GM19023 (cell line): ENCODE results near the gene ATXN1.
"Not testable (repeated sequence)": the region's sequence is repeated elsewhere in the genome, so short reads cannot be mapped to it uniquely, and the experiment has no call there.

Experiments used
- ATAC-seq: cut with Tn5 transposase; IDR thresholded peaks from one replicate; pipeline ENCODE4 v1.9.1; 2021; ENCODE audit warnings: mild to moderate bottlenecking, moderate library complexity; ENCODE audit not compliant: unreplicated experiment

Gene ATXN1

DNA sequence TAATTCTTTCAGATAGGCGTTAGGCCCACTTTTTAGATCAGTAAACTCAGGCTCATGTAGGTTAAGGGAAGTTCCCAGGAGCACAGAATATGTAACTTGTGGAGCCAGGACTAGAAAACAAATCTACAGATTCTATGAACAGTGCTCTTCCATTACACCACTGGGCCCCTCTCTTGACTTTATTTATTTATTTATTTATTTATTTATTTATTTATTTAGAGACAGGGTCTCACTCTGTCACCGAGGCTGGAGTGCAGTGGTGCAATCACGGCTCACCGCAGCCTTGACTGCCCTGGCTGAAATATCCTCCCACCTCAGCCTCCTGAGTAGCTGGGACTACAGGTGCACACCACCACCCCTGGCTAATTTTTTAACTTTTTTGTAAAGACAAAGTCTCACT is 382.9 kb downstream of the ATXN1 start:
- not testable (repeated sequence) for ATAC-seq

DNA sequence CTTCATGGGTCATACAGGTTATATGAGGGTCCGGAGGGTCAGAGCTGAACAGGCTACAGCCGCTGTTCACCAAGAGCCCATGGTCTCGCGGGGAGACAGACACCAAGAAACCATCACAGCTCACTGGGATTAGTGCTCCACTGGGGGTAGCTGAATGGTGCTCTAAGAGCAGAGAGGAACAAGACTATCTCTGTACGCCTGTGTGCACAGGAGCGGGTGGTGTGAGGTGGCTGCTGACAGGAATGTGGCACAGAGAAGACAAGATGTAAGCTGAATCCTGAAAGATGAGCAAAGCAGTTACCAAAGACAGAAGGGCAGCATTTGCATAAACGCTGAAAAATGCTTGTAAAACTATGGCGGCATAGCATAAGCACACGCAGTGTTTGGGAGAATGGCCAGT is 383.8 kb downstream of the ATXN1 start:
- ATAC-seq = no peak

DNA sequence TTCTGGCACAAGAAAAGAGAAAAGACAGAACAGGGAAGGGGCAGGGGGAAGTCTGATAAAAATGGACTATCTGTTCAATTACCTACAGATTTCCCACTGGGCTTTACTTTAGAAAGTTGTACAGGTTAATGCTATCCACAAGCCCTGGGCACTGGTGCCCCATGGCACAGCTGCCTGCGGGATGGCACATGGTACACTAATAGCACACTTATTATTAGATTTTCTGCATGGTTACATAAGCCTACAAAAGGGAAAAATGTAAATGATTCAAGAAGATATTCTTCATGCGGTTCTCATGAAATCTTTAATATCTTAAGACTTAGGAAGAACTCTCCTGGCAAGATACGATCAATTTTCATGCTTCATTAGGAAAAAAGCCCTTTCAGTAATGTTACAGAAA is 385.4 kb downstream of the ATXN1 start:
- no peak for ATAC-seq

DNA sequence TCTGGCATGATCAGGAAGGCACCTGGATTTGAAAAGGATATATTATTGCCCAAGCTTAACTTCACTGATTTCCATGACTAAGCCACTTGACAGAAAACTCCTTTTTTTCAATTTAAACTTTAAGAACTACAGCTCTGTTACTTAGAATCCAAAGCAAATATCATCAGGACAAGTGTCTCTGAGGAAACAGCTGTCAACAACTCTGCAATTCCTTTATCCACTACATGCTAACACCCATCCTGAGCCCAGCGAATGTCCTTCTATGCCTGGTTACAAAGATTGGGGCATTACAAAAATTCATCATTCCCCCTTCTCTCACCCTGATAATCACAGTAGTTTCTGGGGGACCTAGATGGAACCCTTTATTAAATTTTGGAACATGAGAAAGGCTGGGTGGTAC is 386.1 kb downstream of the ATXN1 start:
- ATAC-seq = no peak

DNA sequence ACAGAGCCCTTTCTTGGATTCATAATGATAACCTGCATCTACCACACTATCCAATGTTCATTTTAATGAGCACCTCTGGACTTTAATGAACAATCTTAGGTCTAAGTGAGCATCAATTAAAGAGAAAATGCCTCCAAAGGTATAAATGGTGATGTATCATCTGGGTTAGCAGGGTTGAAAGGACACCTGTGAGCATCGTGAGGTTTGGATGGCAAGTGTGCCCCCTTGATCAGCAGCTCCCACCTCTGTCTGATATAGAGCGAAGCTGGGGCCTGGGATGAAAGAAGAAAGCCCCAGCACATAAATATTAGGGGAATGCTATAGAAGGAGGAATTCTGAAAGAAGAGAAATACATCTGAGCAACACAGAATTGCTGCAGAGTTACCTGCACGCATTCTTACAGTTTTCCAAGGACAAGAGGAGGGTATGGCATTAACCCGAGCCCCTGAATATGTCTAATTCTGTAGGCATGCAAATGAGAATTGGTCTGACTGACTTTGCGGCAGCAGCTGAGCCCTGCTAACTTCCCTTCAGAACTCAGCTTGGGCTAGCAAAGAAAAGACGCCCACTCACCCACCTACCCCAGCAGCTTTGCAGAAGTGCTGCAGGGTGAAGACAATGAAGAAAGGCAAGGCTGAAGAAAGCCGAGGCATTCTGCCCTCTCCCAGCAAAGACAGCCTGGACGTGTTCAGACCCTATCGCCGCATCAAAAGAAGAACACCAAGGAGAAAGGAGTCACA is 386.6 kb downstream of the ATXN1 start:
- peak; percentile 74 for ATAC-seq

DNA sequence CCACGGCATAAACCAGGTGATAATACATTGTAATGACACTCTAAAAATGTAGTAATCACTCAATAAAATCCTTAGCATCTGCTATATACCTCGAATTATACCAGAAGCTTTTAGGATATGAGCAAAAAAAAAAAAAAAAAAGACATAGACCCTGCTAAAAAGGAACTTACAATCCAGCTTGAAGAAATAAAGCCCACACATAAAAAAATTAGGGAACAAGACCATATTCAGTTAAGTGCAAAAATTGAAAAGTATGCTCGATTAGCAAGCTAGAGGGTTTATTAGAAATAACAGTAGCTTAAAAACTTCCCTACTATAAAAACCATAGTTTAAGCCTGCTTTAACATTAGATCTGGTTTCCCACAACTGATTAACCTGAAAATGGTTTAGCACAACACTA is 387.2 kb downstream of the ATXN1 start:
- ATAC-seq = no peak

DNA sequence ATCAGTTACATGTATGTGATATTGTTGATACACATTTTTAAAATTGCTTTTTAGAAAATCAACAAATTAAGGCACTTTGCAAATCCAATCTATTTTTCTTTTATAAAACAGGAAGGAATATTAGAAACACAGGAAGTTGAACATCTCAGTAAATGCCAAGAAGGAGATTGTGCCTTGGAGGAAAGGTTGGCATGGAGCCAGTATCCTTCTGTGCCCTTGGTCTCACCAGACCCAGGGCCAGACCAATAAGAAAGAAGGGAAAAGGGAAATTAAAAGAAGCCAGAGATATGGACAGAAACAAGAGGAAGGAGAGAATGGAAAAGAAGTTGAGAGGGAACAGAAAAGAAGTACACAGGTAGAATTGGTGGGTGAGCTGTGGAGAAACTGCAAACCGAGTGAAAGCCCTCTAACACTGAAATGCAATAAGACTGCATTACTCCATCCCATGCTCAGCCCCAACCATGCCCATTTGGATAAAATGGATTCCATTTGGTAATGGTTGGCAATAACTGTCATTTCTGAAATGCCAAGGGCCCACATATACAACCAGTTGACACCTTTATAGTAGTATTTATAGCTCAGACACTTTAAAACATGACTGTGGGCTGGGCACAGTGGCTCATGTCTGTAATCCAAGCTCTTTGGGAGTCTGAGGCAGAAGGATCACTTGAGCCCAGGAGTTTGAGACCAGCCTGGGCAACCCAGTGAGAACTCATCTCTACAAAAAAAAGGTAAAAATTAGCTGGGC is 389.1 kb downstream of the ATXN1 start:
- ATAC-seq = no peak

DNA sequence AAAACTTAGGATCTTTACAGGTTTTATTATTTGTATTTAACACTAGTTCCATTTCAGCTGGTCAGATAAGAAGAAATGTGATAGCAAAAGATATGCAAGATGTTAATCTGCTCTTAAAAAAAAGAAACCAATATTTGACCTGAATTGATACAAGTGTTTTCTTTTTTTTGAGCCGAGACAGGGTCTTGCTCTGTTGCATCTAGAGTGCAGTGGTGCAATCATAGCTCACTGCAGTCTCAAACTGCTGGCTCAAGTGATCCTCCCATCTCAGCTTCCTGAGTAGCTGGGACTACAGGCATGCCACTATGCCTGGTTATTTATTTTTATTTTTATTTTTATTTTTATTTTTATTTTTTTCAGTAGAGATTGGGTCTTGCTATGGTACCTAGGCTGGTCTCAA is 389.9 kb downstream of the ATXN1 start:
- ATAC-seq = no peak

DNA sequence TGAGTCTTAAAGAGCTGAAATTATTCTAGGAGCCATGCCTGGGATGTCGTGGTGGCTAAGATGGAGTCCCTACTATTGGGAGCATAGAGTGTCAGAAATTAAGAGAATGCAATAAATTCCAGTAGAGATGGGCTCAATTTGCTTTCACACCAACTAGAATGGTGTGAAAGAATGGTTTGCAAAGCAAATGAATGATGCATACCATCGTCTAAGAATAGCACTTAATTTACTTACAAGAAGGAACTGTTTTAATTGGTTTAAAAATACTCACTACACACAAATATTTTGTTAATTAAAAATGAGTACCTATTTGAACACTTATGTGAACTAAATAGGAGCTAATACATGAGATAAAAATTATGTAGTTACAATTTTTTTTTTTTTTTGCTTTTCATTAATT is 390.3 kb downstream of the ATXN1 start:
- ATAC-seq = no peak

DNA sequence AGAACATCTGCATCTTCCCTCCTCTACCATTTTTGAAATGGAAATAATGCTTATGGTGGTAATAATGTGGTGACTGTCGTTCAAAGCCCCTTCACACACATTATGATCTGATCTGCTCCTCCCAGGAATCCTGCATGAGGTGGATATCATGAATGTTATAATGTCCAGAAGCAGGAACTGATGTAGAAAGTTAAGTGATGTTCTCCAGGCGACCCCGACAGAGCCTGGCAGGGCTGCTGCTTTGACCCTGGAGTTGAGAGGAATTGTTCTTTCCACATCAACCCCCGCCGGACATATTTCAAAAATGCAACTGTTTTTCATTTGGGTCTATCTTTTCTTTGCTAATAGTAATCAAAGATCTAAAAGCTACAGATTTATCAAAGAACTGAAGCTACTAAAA is 391.3 kb downstream of the ATXN1 start:
- ATAC-seq = no peak

DNA sequence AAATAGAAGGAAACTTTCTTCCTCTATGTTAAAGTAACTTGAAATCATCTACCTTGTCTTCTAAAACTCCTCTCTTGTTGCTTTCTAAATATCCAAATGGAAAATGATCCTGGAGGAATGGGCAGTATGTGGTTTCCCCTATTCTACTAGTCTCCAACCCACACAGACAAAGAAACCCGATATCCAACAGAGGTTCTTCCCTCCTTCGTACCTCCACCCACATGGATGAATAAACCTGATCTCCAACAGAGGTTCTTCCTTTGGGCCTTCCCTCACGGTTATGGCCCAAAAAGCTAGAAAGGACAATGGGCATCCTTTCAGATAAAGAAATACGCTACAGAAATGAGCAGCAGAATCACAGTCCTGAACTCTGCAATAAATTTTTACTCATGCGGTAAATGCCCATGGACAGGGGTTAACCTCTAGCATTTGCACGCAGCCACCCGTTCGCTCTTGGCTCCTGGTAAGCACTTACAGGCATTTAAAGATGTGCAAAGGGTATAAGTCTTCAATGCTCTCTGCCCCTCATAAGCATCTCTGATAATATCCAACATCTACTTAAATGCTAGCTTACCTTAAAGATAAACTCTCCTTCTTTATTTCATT is 392.0 kb downstream of the ATXN1 start:
- no peak for ATAC-seq

DNA sequence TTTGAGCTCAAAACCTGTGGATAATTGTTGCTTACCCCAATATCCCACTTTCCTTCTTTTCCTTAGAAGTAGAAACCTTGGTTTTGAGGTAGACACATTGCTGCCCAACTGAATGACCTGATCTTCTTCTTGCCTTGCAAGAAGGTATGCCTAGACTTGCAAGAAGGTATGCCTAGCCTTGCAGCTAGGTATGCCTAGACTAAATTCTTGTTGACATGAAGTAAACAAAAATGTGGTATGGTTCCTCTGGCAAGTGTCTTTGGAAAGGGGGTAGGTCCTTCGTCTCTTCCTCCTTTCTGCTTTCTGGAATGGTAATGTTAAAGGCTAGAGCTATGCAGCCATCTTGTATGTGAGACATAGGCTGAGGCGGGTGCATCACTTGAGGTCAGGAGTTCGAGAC is 393.7 kb downstream of the ATXN1 start:
- no peak for ATAC-seq

DNA sequence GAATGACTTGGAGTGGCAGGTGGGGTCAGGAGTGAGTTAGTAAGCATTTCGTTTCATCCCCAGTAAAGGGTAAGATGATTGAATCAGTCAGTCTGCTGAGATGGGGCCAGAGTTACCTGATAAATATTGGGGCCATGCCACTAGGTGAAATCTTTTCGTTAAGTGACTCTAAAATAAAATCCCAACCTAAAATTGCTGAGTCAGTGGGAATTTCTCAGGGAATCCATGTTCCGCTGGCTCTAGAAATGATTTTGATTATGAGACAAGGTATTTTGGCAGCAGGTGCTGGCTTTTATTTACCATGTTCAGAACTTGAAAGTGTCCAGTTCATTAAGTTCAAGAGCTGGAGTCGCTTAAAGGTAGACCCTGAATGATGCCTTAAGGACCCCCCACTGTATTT is 397.5 kb downstream of the ATXN1 start:
- no peak for ATAC-seq

DNA sequence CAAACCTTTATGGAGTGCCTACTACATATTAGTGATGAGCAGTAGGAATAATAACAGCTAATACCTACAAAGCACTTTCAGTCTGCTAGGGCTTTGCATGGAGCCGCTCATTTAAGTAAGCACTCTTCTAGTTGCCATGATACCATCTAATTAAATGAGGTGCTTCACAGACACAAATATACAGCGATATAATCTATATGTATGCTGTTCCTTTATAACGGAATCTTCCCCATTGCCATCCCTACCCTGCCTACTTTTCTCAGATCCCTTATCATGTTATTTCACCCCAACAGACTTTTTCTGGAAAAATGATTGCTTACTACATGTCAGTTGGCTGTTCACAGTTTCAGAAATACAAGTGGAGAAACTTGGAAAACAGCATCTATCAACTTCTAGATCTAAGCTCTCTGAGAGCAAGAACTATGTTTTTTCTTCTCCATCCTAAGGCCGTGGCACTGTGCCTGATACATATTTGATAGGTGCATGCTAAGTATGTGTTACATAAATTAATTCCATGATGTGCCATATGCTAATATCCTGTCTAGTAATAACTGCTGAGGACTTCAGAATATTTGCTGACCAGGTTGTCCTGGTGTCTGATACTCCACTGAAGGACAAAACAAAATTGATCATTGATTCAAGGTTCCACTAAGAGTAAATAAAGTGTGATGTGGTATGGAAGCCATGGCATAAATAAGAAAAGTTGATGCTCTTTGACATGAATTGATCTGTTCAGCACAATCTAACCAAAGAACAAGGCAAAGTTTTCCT is 398.3 kb downstream of the ATXN1 start:
- ATAC-seq = no peak

DNA sequence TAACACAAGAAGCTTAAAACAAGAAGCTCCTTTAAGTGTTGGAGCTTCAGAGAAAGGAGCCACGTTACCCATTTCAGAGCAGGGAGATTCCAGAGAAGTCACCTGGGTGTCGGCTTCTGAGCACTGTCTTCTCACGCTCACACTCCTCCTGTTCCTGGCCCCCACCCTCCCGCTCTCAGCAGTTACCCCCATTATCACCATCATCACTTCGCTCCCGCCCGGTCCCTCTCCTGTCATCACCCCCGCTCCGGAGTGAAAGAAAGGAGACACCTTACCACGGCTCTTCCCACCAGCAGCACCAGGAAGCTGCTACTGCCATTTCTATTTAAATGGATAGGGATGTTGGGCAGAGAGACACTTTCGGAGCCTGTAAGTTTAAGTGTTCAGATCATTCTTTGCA is 399.0 kb downstream of the ATXN1 start:
- no peak for ATAC-seq

DNA sequence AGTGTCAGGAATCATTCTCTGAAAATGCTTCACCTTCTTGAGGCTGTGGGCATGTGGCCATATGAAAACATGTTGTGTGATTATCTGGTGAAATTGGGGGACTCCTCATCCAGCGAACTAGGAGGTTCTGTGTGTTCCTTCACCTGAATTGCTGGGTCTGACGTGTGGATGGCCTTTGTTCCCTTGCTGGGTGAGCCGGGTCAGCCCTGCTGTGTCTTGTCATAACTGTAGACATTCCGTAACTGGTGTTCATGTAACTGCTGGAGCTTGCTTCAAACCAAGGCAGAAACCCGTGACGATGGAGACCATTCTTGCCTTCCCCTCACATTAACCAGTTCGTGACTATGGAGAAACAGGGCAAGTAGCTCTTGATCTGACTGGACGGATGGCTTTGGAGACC is 399.4 kb downstream of the ATXN1 start:
- ATAC-seq = no peak

DNA sequence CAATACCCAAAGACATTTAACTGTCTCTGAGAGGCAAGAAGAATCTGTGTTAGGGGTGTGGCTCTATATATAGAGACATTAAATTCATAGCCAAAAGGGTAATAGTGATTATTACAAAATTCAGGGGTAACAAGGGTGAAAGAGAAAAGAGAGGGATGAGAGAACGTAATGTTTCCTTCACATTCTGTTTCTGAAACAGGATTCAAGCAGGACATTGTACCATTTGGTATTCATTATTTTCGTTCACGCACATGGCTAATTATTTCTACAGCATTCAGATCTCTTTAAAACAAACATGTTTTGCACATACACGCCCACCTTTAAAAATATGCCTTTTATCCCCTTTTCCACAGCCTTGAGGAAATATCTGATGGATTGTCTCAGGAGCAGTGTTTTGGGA is 400.1 kb downstream of the ATXN1 start:
- ATAC-seq = no peak

DNA sequence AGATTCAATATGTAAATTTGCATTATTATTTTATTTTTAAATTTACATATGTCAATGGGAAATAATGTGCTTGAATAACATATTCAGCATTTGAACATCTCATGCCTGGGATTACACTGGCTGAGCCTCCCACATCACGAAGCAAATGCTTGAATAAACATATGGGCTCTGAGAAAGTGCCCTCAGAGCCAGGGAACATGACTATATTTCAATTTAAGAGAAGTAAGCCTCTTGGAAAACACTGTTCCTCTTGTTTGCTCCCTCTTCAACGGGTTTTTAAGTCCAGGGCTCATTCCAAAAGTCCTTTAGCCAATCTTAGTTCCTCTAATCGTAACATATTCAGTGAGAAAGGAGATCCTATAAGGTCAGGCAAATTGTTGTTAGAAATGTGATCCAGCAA is 400.9 kb downstream of the ATXN1 start:
- ATAC-seq = no peak

DNA sequence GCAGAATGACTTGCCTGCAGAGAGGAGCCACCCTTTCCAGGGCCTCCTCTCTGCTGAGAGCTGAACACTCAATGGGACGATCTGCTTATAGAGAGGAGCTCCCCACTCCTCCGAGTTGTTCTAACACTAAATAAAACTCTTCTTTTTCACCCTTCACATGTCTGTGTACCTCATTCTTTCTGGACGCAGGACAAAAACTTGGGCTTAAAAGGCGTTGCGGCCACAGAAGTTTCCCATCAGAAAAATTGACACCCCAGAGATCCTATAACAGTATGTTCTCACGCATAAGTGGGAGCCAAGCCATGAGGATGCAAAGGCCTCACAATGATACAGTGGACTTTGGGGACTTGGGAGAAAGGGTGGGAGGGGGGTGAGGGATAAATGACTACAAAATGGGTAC is 401.7 kb downstream of the ATXN1 start:
- no peak for ATAC-seq

DNA sequence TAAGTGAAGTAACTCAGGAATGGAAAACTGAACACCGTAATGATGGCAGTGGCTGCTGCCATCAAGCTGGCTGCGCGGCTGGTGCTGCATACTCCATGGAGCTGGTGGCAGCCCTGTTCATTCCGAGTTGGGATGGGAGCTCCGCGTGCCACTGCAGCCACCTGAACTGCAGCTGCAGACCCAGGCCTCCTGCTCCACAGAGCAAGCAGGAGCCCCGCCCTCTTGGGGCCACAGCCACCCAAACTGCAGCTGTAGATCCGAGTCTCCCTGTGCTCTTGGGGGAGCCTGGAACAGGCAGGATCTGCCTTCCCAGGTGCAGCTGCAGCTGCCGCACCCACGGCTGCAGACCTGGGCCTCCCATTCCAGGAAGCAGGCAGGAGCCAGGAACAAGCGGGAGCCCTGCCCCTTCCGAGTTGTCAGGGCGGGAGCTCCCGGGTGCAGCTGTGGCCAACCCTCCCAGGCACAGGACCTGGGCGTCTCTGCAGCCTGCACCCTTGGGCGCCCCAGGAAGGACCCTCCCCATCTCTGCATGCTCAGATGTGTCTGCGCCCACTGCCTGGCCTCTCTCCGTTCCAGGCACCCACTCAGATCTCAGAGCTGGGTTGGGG is 402.6 kb downstream of the ATXN1 start:
- no peak for ATAC-seq
